Measurements from ENCODE around the gene TMEM255B.
"Not testable (repeated sequence)": the region's sequence is repeated elsewhere in the genome, so short reads cannot be mapped to it uniquely, and the experiment has no call there.

The TMEM255B gene

DNA sequence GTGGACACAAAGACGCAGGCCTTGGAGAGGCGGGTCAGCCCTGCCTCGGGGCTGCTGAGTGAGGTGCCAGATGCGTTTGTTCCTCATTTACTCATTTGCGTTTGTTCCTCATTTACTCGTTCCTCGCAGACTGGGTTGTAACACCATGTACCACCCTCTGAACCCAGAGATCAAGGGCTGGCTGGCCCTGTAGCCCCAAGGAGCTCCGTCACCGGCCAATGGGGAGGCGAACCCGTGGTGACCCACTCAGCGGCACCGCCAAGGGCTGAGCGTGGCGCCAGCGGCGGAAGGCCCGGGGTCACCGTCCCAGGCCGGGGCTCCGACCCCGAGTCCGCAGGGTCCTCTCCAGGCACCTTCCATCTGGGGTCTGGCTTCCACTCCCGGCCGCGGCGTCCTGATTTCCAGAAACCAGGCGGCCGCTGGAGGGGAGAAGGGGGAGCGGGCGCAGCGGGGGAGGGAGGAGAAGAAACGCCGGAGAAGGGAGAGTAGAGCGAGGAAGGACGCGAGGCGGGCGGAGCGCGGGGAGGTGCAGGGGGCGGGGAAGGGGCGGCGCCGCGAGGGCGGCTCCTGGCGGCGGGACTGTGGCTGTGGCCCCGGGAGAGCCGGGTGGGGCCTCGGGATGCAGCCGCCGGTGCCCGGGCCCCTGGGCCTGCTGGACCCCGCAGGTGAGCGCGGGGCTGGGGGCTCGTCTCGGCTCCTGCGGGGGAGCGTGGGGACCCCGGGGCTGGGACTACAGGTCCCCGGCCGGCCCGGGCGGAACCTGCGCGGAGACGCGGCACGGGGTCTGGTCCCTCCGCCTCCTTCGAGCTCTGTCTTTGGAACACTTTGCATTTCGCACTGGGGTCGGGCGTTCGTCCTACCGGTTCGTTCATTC lies at the start of gene TMEM255B:
Gene TMEM255B, plus strand, starts transcription at position 576 of the 874 bp plus-strand sequence. Its CDS starts 44 bp downstream, at position 620.
- H3K27ac Mint-ChIP-seq = no peak within 1 kb of the TSS
- H3K4me3 Mint-ChIP-seq = peak within 1 kb of the TSS; percentile 84 to 95
- peak; percentile 46 to 62 for DNase-seq
- H3K4me1 Mint-ChIP-seq = peaks cover 26% of the 10 kb centered on the region
- peak; percentile 92 for ATAC-seq
- H3K9me3 Mint-ChIP-seq = no peaks in the 10 kb centered on the region
- peaks cover 84% of the 10 kb centered on the region for H3K27me3 Mint-ChIP-seq

DNA sequence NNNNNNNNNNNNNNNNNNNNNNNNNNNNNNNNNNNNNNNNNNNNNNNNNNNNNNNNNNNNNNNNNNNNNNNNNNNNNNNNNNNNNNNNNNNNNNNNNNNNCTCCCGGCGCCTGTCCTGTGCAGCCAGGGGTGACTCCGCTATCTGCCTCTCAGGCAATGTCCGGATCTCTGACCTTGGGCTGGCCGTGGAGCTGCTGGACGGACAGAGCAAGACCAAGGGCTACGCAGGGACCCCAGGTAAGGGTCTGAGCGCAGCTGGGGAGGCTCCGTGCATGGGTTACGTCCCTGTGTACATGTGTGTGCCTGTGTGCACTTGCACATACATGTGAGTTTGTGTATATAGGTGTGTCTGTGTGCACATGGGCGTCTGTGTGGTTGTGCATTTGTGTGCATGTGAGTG lies 36.1 kb upstream of the TMEM255B start:
- Mint-ChIP-seq H3K27me3 (no peaks in the 10 kb centered on the region), H3K4me1 (peaks cover 12% of the 10 kb centered on the region), H3K27ac (no peak overlapping the region), H3K4me3 (no peak overlapping the region), H3K9me3 (no peaks in the 10 kb centered on the region)
- ATAC-seq (no peak), DNase-seq (no peak)

DNA sequence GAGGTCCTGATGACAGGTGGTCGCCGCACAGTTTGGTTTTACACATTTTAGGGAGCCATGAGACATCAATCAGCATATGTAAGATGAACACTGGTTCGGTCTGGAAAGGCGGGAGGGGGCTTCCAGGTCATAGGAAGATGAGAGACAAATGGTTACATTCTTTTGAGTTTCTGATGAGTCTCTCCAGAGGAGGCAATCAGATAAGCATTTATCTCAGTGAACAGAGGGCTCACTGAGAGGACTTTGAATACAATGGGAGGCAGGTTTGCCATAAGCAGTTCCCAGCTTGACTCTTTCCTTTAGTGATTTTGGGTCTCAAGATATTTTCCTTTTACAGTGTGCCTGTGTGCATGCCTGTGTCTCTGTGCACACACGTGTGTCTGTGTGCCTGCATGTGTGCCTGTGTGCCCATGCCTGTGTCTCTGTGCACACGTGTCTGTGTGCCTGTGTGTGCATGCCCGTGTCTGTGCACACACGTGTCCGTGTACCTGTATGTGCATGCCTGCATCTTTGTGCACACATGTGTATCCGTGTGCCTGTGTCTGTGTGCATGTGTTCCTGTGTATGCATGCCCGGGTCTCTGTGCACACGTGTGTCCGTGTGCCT lies 35.5 kb upstream of the TMEM255B start:
- DNase-seq (no peak), ATAC-seq (no peak)
- Mint-ChIP-seq H3K9me3 (no peaks in the 10 kb centered on the region), H3K4me3 (no peak overlapping the region), H3K4me1 (peaks cover 12% of the 10 kb centered on the region), H3K27me3 (peaks cover 4% of the 10 kb centered on the region), H3K27ac (no peak overlapping the region)

DNA sequence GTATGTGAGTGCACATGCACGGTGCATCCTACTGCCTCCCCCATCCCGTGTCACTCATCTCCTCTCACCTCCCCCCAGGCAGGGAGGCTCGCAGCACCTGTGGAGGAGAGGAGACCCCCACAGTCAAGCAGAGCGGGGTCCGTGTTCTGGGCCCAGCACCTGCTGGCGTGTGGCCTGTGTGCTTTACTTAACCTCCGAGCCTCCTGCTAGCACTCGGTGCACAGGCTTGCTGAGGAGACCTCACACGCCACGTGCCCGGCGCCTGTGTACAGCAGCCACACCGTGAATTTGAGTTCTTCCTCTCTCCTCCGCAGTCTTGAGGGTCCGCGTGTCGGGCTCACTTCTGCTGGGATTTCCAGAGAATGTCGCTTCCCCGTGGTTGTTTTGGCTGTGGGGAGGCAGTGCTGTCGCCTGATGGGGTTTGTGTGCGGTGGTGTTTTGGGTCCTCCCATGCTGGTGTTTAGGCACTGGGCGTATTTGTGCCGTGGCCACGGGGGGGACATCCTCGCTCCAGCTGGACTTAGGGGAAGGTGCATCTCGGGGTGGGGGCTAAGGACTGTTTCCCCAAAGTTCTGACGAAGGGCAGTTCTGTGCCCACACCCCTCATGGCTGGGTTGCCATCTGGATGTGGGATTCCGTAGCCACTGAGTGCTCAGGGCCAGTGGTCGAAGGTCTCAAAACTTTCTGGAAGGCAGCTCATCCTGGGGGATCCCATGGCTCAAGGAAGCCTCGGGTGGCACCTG lies 34.8 kb upstream of the TMEM255B start:
- Mint-ChIP-seq H3K4me3 (peak overlapping the region; percentile 80 to 87), H3K4me1 (peaks cover 12% of the 10 kb centered on the region), H3K9me3 (no peaks in the 10 kb centered on the region), H3K27me3 (peaks cover 11% of the 10 kb centered on the region), H3K27ac (peak overlapping the region in 1 of 2 donors; percentile 99)
- ATAC-seq (no peak), DNase-seq (no peak)

DNA sequence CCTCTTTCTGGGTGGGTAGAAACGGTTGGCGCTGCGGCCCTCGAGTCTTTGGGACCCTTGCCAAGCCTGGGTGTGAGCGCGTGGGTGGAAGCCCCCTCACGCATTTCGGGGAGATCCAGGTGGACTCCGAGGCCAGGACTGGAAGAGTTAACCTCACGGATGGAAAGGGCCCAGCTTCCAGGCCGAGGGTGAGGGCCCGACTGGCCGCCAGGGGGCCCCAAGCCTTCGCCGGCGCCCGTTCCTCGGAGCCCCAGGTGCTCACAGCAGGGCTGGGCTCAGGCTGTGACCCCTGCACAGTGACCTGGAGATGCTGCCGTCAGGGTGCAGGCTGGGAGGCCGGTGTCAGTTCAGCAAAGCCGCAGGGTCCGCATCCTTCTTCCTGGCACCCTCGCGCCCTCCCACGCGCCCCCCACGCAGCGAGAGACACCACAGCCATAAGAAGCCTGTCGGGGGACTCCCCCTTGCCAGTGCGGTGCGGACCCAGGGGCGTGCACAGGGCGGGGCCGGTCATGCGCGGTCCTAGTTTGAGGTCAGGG lies 34.2 kb upstream of the TMEM255B start:
- H3K27me3 Mint-ChIP-seq = peaks cover 18% of the 10 kb centered on the region
- peak; percentile 95 for ATAC-seq

DNA sequence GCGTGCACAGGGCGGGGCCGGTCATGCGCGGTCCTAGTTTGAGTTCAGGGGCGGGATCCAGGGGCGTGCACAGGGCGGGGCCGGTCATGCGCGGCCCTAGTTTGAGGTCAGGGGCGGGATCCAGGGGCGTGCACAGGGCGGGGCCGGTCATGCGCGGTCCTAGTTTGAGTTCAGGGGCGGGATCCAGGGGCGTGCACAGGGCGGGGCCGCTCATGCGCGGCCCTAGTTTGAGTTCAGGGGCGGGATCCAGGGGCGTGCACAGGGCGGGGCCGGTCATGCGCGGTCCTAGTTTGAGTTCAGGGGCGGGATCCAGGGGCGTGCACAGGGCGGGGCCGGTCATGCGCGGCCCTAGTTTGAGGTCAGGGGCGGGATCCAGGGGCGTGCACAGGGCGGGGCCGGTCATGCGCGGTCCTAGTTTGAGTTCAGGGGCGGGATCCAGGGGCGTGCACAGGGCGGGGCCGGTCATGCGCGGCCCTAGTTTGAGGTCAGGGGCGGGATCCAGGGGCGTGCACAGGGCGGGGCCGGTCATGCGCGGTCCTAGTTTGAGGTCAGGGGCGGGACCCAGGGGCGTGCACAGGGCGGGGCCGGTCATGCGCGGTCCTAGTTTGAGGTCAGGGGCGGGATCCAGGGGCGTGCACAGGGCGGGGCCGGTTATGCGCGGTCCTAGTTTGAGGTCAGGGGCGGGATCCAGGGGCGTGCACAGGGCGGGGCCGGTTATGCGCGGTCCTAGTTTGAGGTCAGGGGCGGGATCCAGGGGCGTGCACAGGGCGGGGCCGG lies 33.5 kb upstream of the TMEM255B start:
- H3K4me1 Mint-ChIP-seq = peaks cover 12% of the 10 kb centered on the region
- peak overlapping the region in 1 of 2 donors; percentile 99 for H3K27ac Mint-ChIP-seq
- H3K9me3 Mint-ChIP-seq, ATAC-seq: not testable (repeated sequence)
- peak overlapping the region; percentile 80 to 87 for H3K4me3 Mint-ChIP-seq
- peaks cover 24% of the 10 kb centered on the region for H3K27me3 Mint-ChIP-seq
- DNase-seq = peak; percentile 60 to 68

More for the DNA sequence above, 34.2 kb upstream of the TMEM255B start:
- H3K4me1 Mint-ChIP-seq = peaks cover 12% of the 10 kb centered on the region
- peak; percentile 91 to 94 for DNase-seq
- peak overlapping the region in 1 of 2 donors; percentile 99 for H3K27ac Mint-ChIP-seq
- peak overlapping the region; percentile 80 to 87 for H3K4me3 Mint-ChIP-seq
- no peaks in the 10 kb centered on the region for H3K9me3 Mint-ChIP-seq

DNA sequence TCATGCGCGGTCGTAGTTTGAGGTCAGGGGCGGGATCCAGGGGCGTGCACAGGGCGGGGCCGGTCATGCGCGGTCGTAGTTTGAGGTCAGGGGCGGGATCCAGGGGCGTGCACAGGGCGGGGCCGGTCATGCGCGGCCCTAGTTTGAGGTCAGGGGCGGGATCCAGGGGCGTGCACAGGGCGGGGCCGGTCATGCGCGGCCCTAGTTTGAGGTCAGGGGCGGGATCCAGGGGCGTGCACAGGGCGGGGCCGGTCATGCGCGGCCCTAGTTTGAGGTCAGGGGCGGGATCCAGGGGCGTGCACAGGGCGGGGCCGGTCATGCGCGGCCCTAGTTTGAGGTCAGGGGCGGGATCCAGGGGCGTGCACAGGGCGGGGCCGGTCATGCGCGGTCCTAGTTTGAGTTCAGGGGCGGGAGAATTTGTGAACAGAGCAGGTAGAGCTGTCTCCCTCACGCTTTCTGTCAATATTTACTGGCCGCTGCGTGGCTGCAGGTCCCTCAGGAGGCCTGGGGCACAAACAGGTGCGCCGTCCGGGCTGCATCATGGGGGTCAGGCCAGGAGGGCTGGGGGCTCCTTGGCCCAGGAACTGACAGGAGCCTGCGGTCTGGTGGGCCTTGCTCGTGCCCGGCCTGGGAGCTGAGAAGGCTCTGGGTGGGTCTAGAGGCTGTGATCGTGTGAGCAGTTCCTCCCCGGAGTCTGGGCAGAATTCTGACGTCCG lies 32.8 kb upstream of the TMEM255B start:
- not testable (repeated sequence) for H3K9me3 Mint-ChIP-seq, ATAC-seq
- peak; percentile 37 to 41 for DNase-seq
- Mint-ChIP-seq H3K4me3 (peak overlapping the region; percentile 39 to 80), H3K4me1 (peaks cover 12% of the 10 kb centered on the region), H3K27me3 (peaks cover 30% of the 10 kb centered on the region), H3K27ac (peak overlapping the region in 1 of 2 donors; percentile 74)

DNA sequence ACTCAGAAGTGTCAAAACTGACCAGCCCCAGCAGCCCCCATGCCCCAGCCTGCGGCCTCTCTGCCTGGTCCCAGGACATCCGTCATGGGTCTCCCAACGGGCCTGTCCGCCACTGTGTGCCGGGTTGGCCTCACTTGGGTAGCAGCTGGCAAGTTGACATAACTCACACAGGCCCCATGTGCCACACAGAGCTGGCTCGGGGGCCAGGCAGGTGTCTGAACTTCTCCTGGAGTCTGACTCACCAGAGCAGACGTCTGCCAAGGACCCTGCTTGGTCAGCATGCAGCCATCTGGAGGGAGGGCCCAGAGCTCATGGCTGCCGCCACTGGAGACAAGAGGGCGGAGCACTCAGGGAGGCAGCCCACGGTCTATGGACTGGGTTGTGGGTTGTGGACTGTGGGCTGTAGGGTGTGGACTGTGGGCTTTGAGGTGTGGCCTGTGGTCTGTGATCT lies 32.0 kb upstream of the TMEM255B start:
- Mint-ChIP-seq H3K4me3 (peak overlapping the region in 1 of 2 donors; percentile 13), H3K27me3 (peaks cover 33% of the 10 kb centered on the region), H3K27ac (peak overlapping the region in 1 of 2 donors; percentile 27), H3K4me1 (peaks cover 12% of the 10 kb centered on the region), H3K9me3 (no peaks in the 10 kb centered on the region)
- DNase-seq (no peak), ATAC-seq (no peak)

DNA sequence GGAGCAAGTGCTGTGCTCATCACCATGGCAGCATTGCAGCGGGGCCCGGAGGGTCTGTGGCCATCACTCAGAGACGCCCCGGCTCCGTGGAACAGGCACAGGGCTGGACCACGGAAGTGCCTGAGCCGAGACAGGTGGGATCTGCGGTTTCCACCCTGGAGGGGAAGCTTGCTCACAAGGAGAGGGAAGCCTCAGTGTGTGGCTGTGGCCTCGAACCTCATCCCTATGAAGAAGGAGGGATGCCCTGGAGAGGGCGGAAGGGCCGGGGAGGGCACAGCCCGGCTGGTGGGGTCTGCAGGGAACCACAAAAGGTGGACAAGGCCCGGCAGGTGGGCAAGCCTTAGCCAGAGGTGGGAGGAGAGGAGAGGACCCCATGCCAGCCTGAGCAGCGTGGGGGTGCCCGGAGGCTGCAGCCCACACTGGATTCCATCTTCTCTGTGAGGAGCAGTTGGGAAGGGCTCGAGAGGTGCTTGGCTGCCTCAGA lies 30.4 kb upstream of the TMEM255B start:
- no peak for ATAC-seq
- H3K27me3 Mint-ChIP-seq = peaks cover 39% of the 10 kb centered on the region
- DNase-seq = no peak
- no peaks in the 10 kb centered on the region for H3K9me3 Mint-ChIP-seq
- H3K27ac Mint-ChIP-seq = no peak overlapping the region
- peaks cover 12% of the 10 kb centered on the region for H3K4me1 Mint-ChIP-seq
- no peak overlapping the region for H3K4me3 Mint-ChIP-seq

DNA sequence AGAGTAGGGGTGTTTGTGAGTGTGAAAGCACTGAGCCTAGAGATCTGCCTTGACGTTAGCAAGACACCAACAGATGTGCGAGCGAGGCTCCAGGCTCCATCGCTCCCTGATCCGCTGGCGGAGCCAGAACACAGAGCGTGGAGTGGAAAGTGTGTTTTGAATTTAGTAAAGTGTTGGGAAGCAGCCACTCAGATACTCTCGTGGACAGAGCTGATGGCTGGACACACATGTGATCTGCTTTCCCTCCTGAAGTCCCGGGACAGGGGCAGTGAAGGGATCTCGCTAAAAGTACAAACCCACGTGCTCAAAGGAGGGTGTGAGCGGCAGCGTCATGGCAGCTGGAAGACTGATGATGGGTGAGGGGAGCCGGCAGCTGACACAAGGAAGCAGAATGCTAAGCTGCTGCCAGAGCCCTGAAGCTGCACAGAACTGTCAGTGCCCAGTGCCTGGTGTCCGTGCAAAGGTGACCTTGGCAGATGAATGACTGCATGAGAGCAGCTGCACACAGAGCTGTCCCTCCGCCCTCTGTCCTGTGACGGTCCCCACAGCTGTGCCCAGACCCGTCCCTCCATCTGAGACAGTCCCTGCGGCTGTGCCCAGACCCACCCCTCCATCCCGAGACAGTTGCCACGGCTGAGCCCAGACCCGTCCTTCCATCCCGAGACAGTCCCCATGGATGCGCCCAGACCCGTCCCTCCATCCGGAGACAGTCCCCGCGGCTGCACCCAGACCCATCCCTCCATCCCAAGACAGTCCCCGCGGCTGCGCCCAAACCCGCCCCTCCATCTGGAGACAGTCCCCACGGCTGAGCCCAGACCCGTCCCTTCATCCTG lies 29.6 kb upstream of the TMEM255B start:
- H3K4me3 Mint-ChIP-seq = no peak overlapping the region
- no peaks in the 10 kb centered on the region for H3K9me3 Mint-ChIP-seq
- ATAC-seq (no peak), DNase-seq (no peak)
- peaks cover 8% of the 10 kb centered on the region for H3K4me1 Mint-ChIP-seq
- H3K27ac Mint-ChIP-seq = no peak overlapping the region
- H3K27me3 Mint-ChIP-seq = peaks cover 39% of the 10 kb centered on the region

DNA sequence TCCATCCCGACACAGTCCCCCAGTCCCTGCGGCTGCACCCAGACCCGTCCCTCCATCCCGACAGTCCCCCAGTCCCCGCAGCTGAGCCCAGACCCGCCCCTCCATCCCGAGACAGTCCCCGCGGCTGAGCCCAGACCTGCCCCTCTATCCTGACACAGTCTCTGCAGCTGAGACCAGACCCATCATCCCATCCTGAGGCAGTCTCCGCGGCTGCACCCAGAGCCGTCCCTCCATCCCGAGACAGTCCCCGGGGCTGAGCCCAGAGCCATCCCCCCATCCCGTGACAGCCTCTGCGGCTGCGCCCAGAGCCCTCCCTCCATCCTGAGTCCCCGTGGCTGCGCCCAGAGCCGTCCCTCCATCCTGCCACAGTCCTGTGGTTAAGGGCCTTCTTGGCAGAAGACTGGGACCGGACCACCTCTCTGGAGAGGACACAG lies 28.8 kb upstream of the TMEM255B start:
- H3K4me1 Mint-ChIP-seq = no peaks in the 10 kb centered on the region
- DNase-seq = no peak
- no peak for ATAC-seq
- no peak overlapping the region for H3K4me3 Mint-ChIP-seq
- peaks cover 39% of the 10 kb centered on the region for H3K27me3 Mint-ChIP-seq
- H3K27ac Mint-ChIP-seq = no peak overlapping the region
- no peaks in the 10 kb centered on the region for H3K9me3 Mint-ChIP-seq

DNA sequence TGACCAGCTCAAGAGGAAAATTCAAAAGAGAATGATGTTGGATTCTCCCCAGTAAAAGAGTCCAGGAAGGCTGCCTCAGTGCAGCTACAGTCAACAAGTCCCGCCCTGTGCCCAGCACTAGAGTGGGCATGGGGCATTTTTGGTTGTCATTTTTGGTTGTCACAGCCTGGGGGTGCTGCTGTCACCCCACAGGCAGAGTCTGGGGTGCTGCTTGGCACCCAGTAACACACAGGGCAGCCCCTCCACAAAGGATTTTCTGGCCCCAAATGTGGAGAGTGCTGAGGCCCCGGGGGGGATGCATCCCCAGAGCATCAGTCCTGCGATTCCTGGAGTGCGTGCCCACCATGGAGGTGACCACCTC lies 28.2 kb upstream of the TMEM255B start:
- DNase-seq = no peak
- ATAC-seq = peak; percentile 12
- peaks cover 39% of the 10 kb centered on the region for H3K27me3 Mint-ChIP-seq
- no peaks in the 10 kb centered on the region for H3K9me3 Mint-ChIP-seq
- no peak overlapping the region for H3K27ac Mint-ChIP-seq
- H3K4me1 Mint-ChIP-seq = no peaks in the 10 kb centered on the region
- H3K4me3 Mint-ChIP-seq = no peak overlapping the region
